Epithelial cell of prostate (primary cell): ENCODE measurements around the gene IFI27L1.
A peak's percentile ranks its signal among the peaks of the same experiment; 100 is the strongest.

ENCODE experiments used
- DNase-seq: peaks from one replicate; pipeline ENCODE4 v3.0.0-alpha.2; 2011; ENCODE audit warnings: low read depth, low spot score
- H3K27ac ChIP-seq: fragments of 450-650 bp; 2 replicates; pipeline ENCODE4 v1.5.1; 2017; ENCODE audit warnings: mild to moderate bottlenecking

The IFI27L1 gene

GRCh38 chr14:94077111-94077821 is 3.8 kb upstream of the IFI27L1 start:
- DNase-seq, result no peak
- H3K27ac ChIP-seq, result peak overlapping the region; percentile 6

DNA sequence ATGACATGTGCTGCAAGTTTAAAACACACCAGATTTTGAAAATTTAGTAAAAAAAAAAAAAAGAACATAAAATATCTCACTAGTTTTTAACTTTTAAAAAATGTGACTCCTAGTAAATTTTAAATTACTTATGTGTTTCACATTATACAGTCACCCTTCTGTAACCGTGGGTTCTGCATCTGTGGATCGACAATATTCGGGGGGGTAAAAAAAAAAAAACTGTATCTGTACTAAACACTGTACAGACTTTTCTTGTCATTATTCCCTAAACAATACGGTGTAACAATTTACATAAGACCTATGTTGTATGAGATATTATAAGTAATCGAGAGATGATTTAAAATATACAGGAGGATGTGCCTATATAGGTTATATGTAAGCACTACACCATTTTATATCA is 3.3 kb upstream of the IFI27L1 start:
- peak overlapping the region; percentile 6 for H3K27ac ChIP-seq
- DNase-seq, result no peak

- H3K27ac ChIP-seq, result peak overlapping the region; percentile 64
- DNase-seq, result no peak
Measured at GRCh38 chr14:94079891-94080620, 1.1 kb upstream of the IFI27L1 start.

DNA sequence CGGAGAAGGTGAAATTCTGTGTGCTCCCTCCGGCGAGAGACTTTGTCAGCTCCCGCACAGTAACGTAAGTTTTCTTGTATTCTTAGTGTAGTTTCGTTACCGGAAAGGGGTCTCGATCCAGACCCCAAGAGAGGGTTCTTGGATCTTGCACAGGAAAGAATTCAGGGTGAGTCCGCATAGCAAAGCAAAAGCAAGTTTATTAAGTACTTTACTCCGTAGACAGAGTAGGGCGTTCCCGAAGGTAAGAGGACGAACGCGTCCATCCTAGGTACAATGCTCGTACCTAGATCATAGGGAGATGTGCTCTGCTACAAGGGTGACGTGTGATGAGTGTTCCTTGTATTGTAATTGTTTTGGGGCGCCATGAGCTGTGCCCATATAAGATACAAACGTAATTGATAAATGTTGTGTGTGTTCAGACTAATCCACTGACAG is 293 bp downstream of the IFI27L1 start:
- H3K27ac ChIP-seq, result peak overlapping the region; percentile 64
- DNase-seq, result no peak

- peak overlapping the region; percentile 33 for H3K27ac ChIP-seq
- no peak for DNase-seq
Measured at GRCh38 chr14:94087891-94088290, 6.8 kb downstream of the IFI27L1 start.

DNA sequence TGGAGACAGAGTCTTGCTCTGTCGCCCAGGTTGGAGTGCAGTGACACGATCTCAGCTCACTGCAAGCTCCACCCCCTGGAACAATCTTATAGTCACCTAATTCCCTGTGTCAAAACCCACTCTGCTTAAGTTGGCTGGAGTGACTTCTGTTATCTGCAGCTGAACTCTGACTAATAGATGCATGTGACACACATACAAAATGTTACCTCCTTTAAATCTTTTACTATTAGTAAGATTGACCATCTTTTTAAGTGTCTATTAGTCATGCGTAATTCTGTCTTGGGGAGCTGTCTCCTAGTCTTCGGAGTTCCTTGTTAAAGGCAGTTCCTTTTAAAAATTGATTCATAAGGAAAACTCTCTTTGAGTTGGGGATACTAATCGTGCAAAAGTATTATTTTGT is 7.4 kb downstream of the IFI27L1 start:
- H3K27ac ChIP-seq, result peak overlapping the region; percentile 33
- DNase-seq, result no peak

DNA sequence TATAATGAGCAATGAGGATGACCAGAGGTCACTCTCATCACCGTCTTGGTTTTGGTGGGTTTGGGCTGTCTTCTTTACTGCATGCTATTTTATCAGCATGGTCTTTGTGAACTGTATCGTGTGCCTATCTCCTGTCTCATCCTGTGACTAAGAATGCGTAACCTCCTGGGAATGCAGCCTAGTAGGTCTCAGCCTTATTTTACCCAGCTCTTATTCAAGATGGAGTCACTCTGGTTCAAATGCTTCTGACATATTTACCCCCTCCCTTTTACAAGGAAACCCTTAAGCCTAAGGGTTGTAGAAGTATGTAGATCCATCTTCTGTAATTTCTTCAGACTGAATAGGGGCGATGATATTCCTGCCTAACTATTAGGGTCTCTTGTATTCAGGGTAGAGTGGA is 8.4 kb downstream of the IFI27L1 start:
- DNase-seq, result no peak
- H3K27ac ChIP-seq, result peak overlapping the region; percentile 33

DNA sequence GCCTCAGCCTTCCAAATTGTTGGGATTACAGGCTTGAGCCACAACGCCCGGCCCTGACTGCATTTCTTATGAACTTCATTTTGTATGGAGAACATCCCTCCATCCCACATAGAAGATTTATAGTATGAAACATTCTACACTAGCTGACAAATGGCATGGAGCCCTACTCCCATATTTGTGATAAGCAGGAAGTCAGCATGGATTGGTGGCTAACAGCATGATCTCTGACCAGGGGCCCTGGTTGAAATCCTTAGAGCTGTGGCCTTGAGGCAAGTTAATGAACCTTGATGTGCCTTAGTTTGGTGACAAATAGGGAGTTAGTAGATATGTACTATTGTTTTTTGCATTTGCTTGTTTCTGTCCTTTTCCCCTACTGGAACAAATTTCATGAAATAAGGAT is 12.3 kb downstream of the IFI27L1 start:
- H3K27ac ChIP-seq, result no peak overlapping the region
- no peak for DNase-seq

GRCh38 chr14:94097091-94097490 is 16.0 kb downstream of the IFI27L1 start:
- H3K27ac ChIP-seq, result no peak overlapping the region
- no peak for DNase-seq

DNA sequence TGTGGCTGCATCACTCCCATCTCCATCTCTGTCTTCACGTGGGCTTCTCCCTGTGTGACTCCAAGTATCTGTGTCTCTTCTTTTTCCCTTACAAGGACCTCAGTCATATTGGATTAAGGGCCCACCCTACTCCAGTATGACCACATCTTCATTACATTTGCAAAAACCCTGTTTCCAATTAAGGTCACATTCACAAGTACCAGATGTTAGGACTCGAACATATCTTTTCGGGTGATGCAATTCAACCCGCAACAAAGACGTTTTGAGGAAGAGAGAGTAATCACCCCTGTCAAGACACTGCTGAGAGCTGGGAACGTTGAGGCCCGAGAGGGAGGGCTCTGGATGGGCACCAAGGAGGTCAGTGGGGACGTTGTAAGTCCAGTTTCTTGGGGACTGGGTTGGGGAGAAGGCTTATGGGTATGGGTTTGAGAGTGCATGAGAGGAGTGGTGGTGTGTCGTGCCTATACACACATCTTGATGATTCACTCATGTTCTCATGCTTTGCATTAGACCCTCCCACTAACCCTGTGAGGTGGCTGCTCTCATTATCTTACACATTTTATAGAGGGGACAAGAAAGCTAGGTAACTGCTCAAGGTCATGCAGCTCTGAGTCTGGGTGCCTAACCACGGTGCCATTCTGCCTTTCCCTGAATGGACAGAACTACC is 17.3 kb downstream of the IFI27L1 start:
- DNase-seq, result no peak
- no peak overlapping the region for H3K27ac ChIP-seq

- no peak for DNase-seq
- H3K27ac ChIP-seq, result no peak overlapping the region
Measured at GRCh38 chr14:94099006-94099405, 17.9 kb downstream of the IFI27L1 start.

DNA sequence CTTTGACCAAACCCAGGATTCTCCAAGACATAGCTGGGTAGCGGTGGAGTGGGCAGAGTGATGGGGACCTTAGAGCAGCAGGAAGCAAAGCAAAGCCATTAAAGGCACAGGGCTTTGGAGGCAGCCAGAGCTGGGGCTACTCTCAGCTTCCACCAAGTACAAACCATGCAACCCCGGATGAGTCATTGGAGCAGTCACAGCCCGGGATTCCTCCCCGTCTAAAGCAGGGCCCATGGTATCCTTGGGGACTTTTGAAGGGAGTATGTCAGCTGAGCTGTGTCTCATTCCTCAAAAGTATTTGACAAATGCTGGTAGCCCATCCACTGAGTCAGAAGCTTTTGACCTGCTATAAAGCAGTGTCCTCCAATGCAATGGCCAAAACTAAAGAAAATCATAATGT is 19.7 kb downstream of the IFI27L1 start:
- DNase-seq, result no peak
- H3K27ac ChIP-seq, result no peak overlapping the region

DNA sequence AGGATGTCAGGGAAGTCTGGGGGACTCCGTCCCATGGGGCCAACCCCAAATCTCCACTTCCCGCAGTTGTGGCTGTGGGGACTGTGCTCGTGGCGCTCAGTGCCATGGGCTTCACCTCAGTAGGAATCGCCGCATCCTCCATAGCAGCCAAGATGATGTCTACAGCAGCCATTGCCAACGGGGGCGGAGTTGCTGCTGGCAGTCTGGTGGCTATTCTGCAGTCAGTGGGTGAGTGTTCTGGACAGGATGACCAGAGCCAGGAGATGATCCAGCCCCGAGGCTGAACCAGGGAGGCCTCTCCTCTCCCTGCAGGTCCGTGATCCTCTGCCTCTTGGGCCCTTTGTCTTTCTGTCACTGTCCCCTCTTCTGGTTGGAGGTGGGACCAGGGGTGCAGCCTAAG is 20.6 kb downstream of the IFI27L1 start:
- no peak overlapping the region for H3K27ac ChIP-seq
- DNase-seq, result no peak

DNA sequence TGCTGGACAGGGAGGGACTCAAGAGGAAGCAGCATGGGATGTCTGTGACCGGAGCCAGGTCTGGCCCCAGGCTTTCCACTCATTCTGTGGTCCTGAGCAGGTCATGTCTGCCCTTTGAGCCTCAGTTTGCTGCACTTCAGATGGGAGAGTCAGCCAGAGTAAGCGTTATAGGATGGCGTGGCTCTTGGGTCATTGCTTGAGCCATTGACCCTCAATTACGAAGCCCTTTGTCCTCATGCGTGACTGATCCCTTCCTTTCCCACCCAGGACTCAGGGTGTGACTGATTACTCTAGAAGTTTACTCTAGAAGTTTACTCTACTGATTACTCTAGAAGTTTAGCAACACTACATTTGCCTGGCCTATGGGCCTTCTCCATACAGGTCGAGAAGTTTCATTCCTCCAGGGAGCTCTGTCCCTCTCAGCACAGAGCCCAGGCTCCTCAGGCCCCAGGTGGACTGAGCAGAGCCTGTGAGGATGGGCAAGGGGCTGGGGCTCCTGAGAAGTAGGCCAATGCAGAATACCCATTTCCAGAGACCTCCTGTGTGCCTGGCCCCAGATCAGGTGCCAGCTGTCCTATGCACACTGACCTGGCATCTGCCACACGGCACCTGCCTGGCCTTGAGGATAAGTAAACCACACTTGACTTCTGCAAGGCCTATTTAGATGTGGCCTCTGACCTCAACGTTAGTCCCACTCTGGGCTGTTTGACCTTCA is 21.8 kb downstream of the IFI27L1 start:
- no peak overlapping the region for H3K27ac ChIP-seq
- DNase-seq, result no peak

DNA sequence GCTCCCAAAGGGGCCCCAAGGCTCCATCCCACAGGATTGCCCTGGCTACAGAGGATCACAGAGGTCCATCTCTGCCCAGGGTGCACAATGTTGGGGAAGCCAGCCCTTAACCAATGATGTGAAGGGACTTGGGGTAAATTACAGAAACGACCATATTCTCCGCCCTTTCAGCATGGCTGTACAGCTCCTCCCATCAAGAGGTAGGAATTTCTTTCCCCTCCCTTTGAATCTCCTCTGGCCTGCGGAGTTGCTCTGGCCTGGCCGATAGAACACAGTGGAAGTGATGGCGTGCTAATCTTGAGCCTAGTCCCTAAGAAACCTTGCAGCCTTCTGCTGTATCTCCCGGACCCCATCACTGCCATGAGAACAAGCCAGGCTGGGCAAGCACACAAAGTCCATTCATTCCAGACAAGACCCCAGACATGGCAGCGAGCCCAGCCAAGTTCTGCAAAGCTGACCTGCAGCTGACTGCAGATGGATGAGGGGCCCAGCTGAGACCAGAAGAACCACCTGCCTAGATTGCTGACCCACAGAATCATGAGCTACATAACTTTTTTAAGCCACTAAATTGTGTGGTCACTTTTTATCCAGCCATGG is 22.5 kb downstream of the IFI27L1 start:
- no peak for DNase-seq

GRCh38 chr14:94104731-94105130 is 23.6 kb downstream of the IFI27L1 start:
- no peak overlapping the region for H3K27ac ChIP-seq
- no peak for DNase-seq

More for the DNA sequence above, 22.5 kb downstream of the IFI27L1 start:
- no peak overlapping the region for H3K27ac ChIP-seq

GRCh38 chr14:94109915-94110250 is 28.8 kb downstream of the IFI27L1 start:
- H3K27ac ChIP-seq, result no peak overlapping the region
- no peak for DNase-seq

DNA sequence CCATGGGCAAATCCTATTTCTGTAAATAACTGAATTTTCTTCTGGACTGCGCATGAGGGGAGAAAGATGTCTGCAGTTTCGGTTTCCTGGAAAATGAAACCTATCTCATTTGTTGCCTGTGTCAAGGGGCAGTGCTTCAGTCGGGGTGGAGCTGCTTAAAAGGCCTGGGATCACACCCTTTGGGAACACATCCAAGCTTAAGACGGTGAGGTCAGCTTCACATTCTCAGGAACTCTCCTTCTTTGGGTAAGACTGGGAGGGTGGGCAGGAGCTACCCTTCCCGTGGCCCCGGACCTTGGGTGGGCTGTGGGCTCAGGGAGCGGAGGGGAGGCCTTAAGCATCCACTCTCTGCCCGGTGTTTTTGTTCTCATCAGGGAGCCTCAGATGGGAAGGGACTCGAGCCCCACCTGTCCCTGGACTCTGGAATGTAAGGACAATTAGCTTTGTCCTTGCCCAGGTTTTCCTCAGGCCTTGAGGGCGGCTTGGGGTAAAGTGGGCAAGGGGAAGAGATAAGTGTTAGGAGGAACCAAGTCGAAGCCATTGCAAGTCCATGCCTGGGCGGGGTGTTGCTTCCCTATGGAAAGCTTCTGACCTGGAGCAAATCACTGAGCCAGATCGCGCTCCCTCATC is 29.6 kb downstream of the IFI27L1 start, which contains the start of gene IFI27:
IFI27 (plus strand) TSS at position 185 of the 630 bp plus-strand sequence.
- no peak within 1 kb of the TSS for H3K27ac ChIP-seq
- DNase-seq, result no peak

DNA sequence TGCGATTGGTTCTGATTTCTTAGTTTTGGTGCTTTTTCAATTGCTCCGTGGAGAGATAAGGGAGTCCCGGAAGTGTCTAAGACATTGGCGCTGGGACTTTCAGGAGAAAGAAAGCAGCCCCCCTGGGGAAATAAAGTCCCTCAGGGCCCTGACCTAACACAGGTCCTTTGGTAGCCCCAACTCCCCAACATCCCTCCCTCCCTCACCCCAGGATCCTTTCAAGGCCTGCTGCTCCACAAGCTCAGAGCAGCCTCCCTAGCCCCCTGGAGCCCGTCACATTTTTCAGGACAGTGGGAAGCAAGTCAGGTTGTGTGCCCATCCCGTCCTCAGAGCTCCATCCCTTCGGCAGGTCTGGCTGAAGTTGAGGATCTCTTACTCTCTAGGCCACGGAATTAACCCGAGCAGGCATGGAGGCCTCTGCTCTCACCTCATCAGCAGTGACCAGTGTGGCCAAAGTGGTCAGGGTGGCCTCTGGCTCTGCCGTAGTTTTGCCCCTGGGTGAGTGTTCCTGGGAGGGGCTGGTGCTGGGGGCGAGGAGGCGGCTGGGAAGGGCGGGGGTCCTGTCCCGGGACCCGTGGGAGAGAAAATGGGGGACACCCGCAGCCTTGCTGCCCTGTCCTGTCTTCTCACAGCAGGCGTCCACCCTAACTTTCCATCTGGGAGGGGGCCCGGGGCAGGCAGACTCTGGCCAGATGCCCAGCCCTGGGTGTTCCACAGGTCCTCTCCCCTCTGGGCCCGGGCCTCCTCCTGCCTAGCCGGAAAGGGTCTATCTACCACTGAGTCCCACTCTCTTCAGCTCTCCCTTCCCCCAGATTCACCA is 30.4 kb downstream of the IFI27L1 start:
- DNase-seq, result no peak
- H3K27ac ChIP-seq, result no peak overlapping the region
